IMR-90 (cell line): ENCODE data around the gene CDK14.

Experiments used
- CEBPB ChIP-seq: IDR thresholded peaks from 2 replicates; pipeline ENCODE4 v1.6.1; 2012; ENCODE audit warnings: low read depth, low read length, improper control_type of control experiment
- MAZ ChIP-seq: IDR thresholded peaks from 2 replicates; pipeline ENCODE4 v1.6.1; 2012; ENCODE audit warnings: low read depth, mild to moderate bottlenecking, low read length, improper control_type of control experiment, moderate library complexity, borderline replicate concordance
- POLR2A ChIP-seq: IDR thresholded peaks from 2 replicates; pipeline ENCODE4 v1.6.1; 2012; ENCODE audit warnings: mild to moderate bottlenecking, low read depth, low read length
- RCOR1 ChIP-seq: IDR thresholded peaks from 2 replicates; pipeline ENCODE4 v1.6.1; 2012; ENCODE audit warnings: mild to moderate bottlenecking, low read length, improper control_type of control experiment; ENCODE audit not compliant: insufficient replicate concordance
- TF ChIP-seq, protein P1 (sequence below): fragments of 150-350 bp; IDR thresholded peaks from 2 replicates; pipeline ENCODE4 v1.6.1; 2016; ENCODE audit warnings: low read depth, mild to moderate bottlenecking, low read length, moderate library complexity, borderline replicate concordance
- TF ChIP-seq, protein P2 (sequence below): conservative IDR thresholded peaks from 2 replicates; pipeline ENCODE4 v1.5.1; 2012; ENCODE audit warnings: mild to moderate bottlenecking, low read depth, low read length, improper control_type of control experiment

DNA sequence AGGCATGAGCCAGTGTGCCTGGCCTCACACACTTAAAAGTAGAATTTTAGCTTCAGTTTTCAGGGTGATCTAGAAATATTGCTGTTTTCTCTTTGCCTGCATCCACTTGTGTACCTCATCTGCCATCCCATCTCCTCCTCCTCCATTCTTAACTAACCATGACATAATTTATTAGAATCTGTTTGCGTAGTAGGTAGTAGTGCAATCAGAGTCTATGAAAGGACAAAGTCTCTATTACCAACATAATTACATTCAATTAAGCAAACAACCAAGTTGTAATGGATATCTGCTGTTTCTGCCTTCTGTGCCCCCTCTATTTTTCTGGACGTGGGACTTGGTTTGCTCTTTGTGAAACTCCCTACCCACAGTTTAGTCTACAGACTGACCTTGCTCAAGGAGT, 72.9 kb downstream of the CDK14 start:
- TF ChIP-seq, protein P1, sequence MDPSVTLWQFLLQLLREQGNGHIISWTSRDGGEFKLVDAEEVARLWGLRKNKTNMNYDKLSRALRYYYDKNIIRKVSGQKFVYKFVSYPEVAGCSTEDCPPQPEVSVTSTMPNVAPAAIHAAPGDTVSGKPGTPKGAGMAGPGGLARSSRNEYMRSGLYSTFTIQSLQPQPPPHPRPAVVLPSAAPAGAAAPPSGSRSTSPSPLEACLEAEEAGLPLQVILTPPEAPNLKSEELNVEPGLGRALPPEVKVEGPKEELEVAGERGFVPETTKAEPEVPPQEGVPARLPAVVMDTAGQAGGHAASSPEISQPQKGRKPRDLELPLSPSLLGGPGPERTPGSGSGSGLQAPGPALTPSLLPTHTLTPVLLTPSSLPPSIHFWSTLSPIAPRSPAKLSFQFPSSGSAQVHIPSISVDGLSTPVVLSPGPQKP, result no peak
- no peak for TF ChIP-seq MAZ
- TF ChIP-seq, protein P2, sequence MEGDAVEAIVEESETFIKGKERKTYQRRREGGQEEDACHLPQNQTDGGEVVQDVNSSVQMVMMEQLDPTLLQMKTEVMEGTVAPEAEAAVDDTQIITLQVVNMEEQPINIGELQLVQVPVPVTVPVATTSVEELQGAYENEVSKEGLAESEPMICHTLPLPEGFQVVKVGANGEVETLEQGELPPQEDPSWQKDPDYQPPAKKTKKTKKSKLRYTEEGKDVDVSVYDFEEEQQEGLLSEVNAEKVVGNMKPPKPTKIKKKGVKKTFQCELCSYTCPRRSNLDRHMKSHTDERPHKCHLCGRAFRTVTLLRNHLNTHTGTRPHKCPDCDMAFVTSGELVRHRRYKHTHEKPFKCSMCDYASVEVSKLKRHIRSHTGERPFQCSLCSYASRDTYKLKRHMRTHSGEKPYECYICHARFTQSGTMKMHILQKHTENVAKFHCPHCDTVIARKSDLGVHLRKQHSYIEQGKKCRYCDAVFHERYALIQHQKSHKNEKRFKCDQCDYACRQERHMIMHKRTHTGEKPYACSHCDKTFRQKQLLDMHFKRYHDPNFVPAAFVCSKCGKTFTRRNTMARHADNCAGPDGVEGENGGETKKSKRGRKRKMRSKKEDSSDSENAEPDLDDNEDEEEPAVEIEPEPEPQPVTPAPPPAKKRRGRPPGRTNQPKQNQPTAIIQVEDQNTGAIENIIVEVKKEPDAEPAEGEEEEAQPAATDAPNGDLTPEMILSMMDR, result no peak
- TF ChIP-seq POLR2A, result no peak
- no peak for TF ChIP-seq CEBPB
- no peak for TF ChIP-seq RCOR1
